H9 (cell line): ENCODE measurements around the gene PLEKHN1. TPM values are rescaled to one million over a fixed set of nuclear protein-coding genes. Genes with fewer than 3 reads are reported as not detected.

ENCODE experiments used
- DNase-seq: peaks from one replicate; pipeline ENCODE4 v3.0.0-alpha.2; 2017
- H2AFZ ChIP-seq: one replicate; pipeline ENCODE4 v1.6.1; 2013; ENCODE audit warnings: mild to moderate bottlenecking, low read length, control low read depth, moderate library complexity
- H2AK5ac ChIP-seq: 2 replicates; pipeline ENCODE4 v1.6.1; 2013; ENCODE audit warnings: low read length, control low read depth, mixed read lengths; ENCODE audit not compliant: insufficient read length
- H2BK120ac ChIP-seq: one replicate; pipeline ENCODE4 v1.6.1; 2013; ENCODE audit warnings: low read depth, mild to moderate bottlenecking, low read length, control low read depth, inconsistent platforms; ENCODE audit not compliant: poor library complexity, severe bottlenecking
- H2BK12ac ChIP-seq: 2 replicates; pipeline ENCODE4 v1.6.1; 2013; ENCODE audit warnings: low read length, control low read depth, mixed read lengths, low read depth; ENCODE audit not compliant: insufficient read length
- H2BK15ac ChIP-seq: 2 replicates; pipeline ENCODE4 v1.6.1; 2013; ENCODE audit warnings: low read depth, low read length, control low read depth
- H2BK20ac ChIP-seq: one replicate; pipeline ENCODE4 v1.6.1; 2013; ENCODE audit warnings: low read depth, mild to moderate bottlenecking, low read length, control low read depth, inconsistent platforms; ENCODE audit not compliant: poor library complexity, severe bottlenecking
- H2BK5ac ChIP-seq: 2 replicates; pipeline ENCODE4 v1.6.1; 2013; ENCODE audit warnings: low read length, control low read depth, mixed read lengths; ENCODE audit not compliant: insufficient read length
- H3K14ac ChIP-seq: 2 replicates; pipeline ENCODE4 v1.6.1; 2013; ENCODE audit warnings: low read length, control low read depth; ENCODE audit not compliant: insufficient read depth
- H3K18ac ChIP-seq: 2 replicates; pipeline ENCODE4 v1.6.1; 2013; ENCODE audit warnings: low read depth, mild to moderate bottlenecking, mixed read lengths, low read length, control low read depth; ENCODE audit not compliant: insufficient read length
- H3K23ac ChIP-seq: 2 replicates; pipeline ENCODE4 v1.6.1; 2013; ENCODE audit warnings: low read length, control low read depth, mixed read lengths, low read depth; ENCODE audit not compliant: insufficient read length
- H3K23me2 ChIP-seq: 2 replicates; pipeline ENCODE4 v1.6.1; 2013; ENCODE audit warnings: low read depth, mild to moderate bottlenecking, mixed read lengths, low read length, control low read depth; ENCODE audit not compliant: insufficient read length, poor library complexity, severe bottlenecking
- H3K27ac ChIP-seq: 2 replicates; pipeline ENCODE4 v1.5.1; 2013; ENCODE audit warnings: low read length, control low read depth, mixed read lengths, low read depth; ENCODE audit not compliant: insufficient read length
- H3K27me3 ChIP-seq: 2 replicates; pipeline ENCODE4 v1.6.1; 2013; ENCODE audit warnings: low read length, control low read depth, inconsistent platforms; ENCODE audit not compliant: insufficient read depth
- H3K4ac ChIP-seq: 2 replicates; pipeline ENCODE4 v1.6.1; 2013; ENCODE audit warnings: low read depth, mild to moderate bottlenecking, control low read depth, inconsistent platforms, low read length, moderate library complexity
- H3K4me1 ChIP-seq: 2 replicates; pipeline ENCODE4 v1.6.1; 2013; ENCODE audit warnings: low read length, control low read depth, inconsistent platforms; ENCODE audit not compliant: insufficient read depth
- H3K4me2 ChIP-seq: 2 replicates; pipeline ENCODE4 v1.6.1; 2013; ENCODE audit warnings: low read length, control low read depth, mixed read lengths; ENCODE audit not compliant: insufficient read length, insufficient read depth
- H3K56ac ChIP-seq: 2 replicates; pipeline ENCODE4 v1.6.1; 2013; ENCODE audit warnings: low read depth, mild to moderate bottlenecking, mixed read lengths, low read length, control low read depth; ENCODE audit not compliant: insufficient read length
- H3K79me1 ChIP-seq: 2 replicates; pipeline ENCODE4 v1.6.1; 2013; ENCODE audit warnings: low read depth, mild to moderate bottlenecking, moderate library complexity, low read length, control low read depth, inconsistent platforms; ENCODE audit not compliant: insufficient read depth, poor library complexity, severe bottlenecking
- H3K79me2 ChIP-seq: 2 replicates; pipeline ENCODE4 v1.6.1; 2013; ENCODE audit warnings: low read length, control low read depth, inconsistent platforms; ENCODE audit not compliant: insufficient read depth
- H3K9ac ChIP-seq: 2 replicates; pipeline ENCODE4 v1.6.1; 2013; ENCODE audit warnings: low read length, control low read depth, mixed read lengths; ENCODE audit not compliant: insufficient read length; ENCODE audit errors: extremely low read depth
- H3K9me3 ChIP-seq: one replicate; pipeline ENCODE4 v1.6.1; 2013; ENCODE audit warnings: low read depth, low read length, inconsistent platforms; ENCODE audit not compliant: control insufficient read depth
- H3T11ph ChIP-seq: one replicate; pipeline ENCODE4 v1.6.1; 2013; ENCODE audit warnings: mild to moderate bottlenecking, low read length, control low read depth, inconsistent platforms
- H4K20me1 ChIP-seq: one replicate; pipeline ENCODE4 v1.6.1; 2013; ENCODE audit not compliant: control insufficient read depth, insufficient read length, insufficient read depth
- H4K5ac ChIP-seq: 2 replicates; pipeline ENCODE4 v1.6.1; 2013; ENCODE audit warnings: low read depth, mild to moderate bottlenecking, mixed read lengths, low read length, control low read depth; ENCODE audit not compliant: insufficient read length
- H4K8ac ChIP-seq: replicated peaks from 2 replicates; pipeline ENCODE4 v1.6.1; 2013; ENCODE audit warnings: low read length, control low read depth, mixed read lengths, low read depth; ENCODE audit not compliant: insufficient read length
- H4K91ac ChIP-seq: 2 replicates; pipeline ENCODE4 v1.6.1; 2013; ENCODE audit warnings: low read depth, mild to moderate bottlenecking, moderate library complexity, mixed read lengths, low read length, control low read depth; ENCODE audit not compliant: insufficient read length
- H3K27ac Mint-ChIP-seq, 3 experiments: 2 replicates in 2 of 3; 3 replicates in 1 of 3; pipeline ENCODE4 v1.8.0; 2020 to 2021; ENCODE audit warnings: mixed read lengths in 3 of 3, mild to moderate bottlenecking in 1 of 3, moderate library complexity in 1 of 3
- H3K27me3 Mint-ChIP-seq: 2 replicates; pipeline ENCODE4 v1.8.0; 2021; ENCODE audit warnings: low read depth, mild to moderate bottlenecking, moderate library complexity, mixed read lengths
- H3K36me3 Mint-ChIP-seq, 3 experiments: 2 replicates in 2 of 3; 3 replicates in 1 of 3; pipeline ENCODE4 v1.8.0; 2020 to 2021; ENCODE audit warnings: low read depth in 3 of 3, mixed read lengths in 3 of 3; ENCODE audit not compliant: insufficient read depth in 1 of 3
- H3K4me1 Mint-ChIP-seq, 2 experiments: 2 replicates each; pipeline ENCODE4 v1.8.0; 2020; ENCODE audit warnings: mixed read lengths in 2 of 2
- H3K4me3 Mint-ChIP-seq, 2 experiments: 2 replicates in 1 of 2; 3 replicates in 1 of 2; pipeline ENCODE4 v1.8.0; 2020 to 2021; ENCODE audit warnings: mild to moderate bottlenecking in 2 of 2, mixed read lengths in 2 of 2, moderate library complexity in 1 of 2
- H3K9me3 Mint-ChIP-seq, 2 experiments: 2 replicates in 1 of 2; 3 replicates in 1 of 2; pipeline ENCODE4 v1.8.0; 2020; ENCODE audit warnings: mild to moderate bottlenecking in 2 of 2, mixed read lengths in 2 of 2, moderate library complexity in 1 of 2
- CTCF ChIP-seq: fragments of 200-600 bp; sonication (generic); conservative IDR thresholded peaks from 3 replicates; pipeline ENCODE4 v1.8.0; 2021; ENCODE audit warnings: antibody characterized with exemption, mild to moderate bottlenecking
- WGBS: extraction: QIAGEN DNeasy Blood & Tissue Kit; methylation state at CpG from one replicate; pipeline ENCODE4 v1.1.7; 2013; ENCODE audit warnings: missing lambda C conversion rate, low lambda C conversion rate, mixed read lengths; ENCODE audit not compliant: insufficient read length; ENCODE audit errors: extremely low coverage; 5-methylcytosine and 5-hydroxymethylcytosine counted together
- total RNA-seq: library from RNA; stranded (reverse); gene quantifications from 2 replicates; pipeline ENCODE4 v1.2.1, GENCODE V29; 2021

PLEKHN1 gene
- total RNA-seq, 1 experiment from 2014 or later: 3.0 TPM

GRCh38 chr1:1019122-1019999, 53.1 kb downstream of the PLEKHN1 start:
- Histone ChIP-seq H3K18ac (no peak overlapping the region), H2BK120ac (no peak overlapping the region), H2BK12ac (no peak overlapping the region), H2AK5ac (no peak overlapping the region), H3K4me1 (peaks cover 4% of the 10 kb centered on the region; the same call in 1 of the 2 replicates), H3K56ac (no peak overlapping the region), H3K4me2 (no peak overlapping the region), H4K8ac (no peak overlapping the region), H3K79me1 (peaks cover 4% of the 10 kb centered on the region), H3K79me2 (peaks cover 2% of the 10 kb centered on the region; the same call in 1 of the 2 replicates), H3K27ac (no peak overlapping the region), H3K23ac (no peak overlapping the region), H2AFZ (no peak overlapping the region), H4K91ac (no peak overlapping the region), H3K9me3 (no peaks in the 10 kb centered on the region), H2BK5ac (no peak overlapping the region), H3K9ac (no peak overlapping the region), H3K4ac (no peak overlapping the region), H3K27me3 (no peaks in the 10 kb centered on the region), H3T11ph (no peak overlapping the region), H4K20me1 (peaks cover 3% of the 10 kb centered on the region), H2BK20ac (no peak overlapping the region), H3K14ac (no peak overlapping the region; the same call in 1 of the 2 replicates), H4K5ac (no peak overlapping the region), H2BK15ac (no peak overlapping the region), H3K23me2 (peaks cover 7% of the 10 kb centered on the region)
- peak; percentile 53 for TF ChIP-seq CTCF
- H3K9me3 Mint-ChIP-seq: no peaks in the 10 kb centered on the region; a peak in 1 of 5 replicates
- peak overlapping the region; percentile 19 to 71; a peak in 3 of 5 replicates for H3K4me3 Mint-ChIP-seq
- H3K27ac Mint-ChIP-seq: no peak overlapping the region
- peaks cover 3 to 15% (median 10%) of the 10 kb centered on the region in 3 experiments; a peak in 6 of 7 replicates for H3K36me3 Mint-ChIP-seq
- H3K4me1 Mint-ChIP-seq: peaks cover 20 to 41% of the 10 kb centered on the region in 2 experiments
- DNase-seq: peak; percentile 79
- no CpG with 5 or more reads among the region's 91 CpGs for WGBS
- peaks cover 8% of the 10 kb centered on the region for H3K27me3 Mint-ChIP-seq
